ENCODE measurements around the gene MYO10.

Gene MYO10

DNA sequence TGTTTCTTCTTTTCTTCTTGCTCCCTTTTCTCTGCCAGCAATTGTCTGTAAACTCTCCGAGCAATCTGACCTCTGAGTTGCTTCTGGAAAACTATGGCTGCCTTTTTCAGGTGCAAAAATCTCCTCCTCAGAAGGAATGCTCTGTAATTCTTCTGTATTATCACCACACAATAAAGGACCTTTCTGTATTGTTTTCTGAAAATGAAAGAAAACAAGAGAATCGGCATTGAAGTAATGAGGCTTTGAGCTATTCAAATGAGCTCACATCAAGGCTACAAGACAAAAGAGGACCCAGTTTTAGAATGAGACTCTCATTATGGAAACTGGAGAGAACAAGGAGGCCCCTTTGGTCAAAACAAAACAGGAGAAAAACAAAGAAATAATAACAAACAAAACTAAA, 233.1 kb downstream of the MYO10 start:
- Mint-ChIP-seq H3K27me3 (ENCODE audit: low read depth) (no peaks in the 10 kb centered on the region), H3K4me1 (ENCODE audit: low read depth) (no peaks in the 10 kb centered on the region), H3K9me3 (no peaks in the 10 kb centered on the region), H3K4me3 (no peak overlapping the region), H3K36me3 (ENCODE audit: low read depth) (no peaks in the 10 kb centered on the region), H3K27ac (no peak overlapping the region)

DNA sequence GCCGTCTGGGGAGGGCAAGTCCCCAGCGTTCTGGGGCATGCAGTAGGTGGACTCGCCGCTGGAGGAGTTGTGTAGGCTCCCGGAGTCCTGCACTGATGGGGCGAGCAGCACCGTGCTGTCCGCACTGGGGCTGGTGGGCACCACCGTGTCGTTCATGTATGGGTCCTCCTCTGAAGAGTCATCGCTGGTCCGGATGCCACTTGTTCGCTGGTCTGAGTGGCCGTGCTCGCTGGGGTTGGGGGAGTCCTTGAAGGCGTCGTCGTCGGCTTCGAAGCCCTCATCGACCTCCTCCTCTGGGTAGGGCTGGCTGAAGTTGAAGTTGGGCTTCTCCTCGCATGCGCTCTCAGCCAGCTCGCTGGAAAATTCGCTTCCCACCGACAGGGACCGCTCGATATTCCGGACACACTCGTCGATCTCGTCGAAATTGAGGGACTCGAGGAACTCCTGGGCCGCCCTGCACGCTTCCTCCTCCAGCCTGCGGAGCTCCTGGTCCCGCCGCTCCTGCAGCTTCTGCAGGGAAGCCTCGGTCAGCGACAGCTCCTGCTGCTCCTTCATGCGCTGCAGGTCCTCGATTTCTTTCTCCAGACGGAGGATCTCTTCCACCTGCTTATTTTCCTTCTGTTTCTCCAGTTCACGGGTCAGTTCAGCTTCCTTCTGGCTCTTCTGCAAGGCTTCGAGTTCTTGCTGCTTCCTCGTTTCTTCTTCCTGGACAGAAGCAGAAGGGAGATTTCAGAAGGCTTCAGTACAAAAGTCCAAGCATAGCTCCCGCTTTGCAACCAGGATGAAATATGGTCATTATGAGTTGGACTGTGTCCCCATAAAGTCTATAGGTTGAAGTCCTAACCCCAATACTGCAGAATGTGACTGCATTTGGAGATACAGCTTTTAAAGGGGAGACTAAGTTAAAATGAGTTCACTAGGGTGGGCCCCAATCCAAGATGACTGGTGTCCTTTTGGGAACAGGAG, 234.7 kb downstream of the MYO10 start:
- Mint-ChIP-seq H3K36me3 (ENCODE audit: low read depth) (no peaks in the 10 kb centered on the region), H3K9me3 (no peaks in the 10 kb centered on the region), H3K4me1 (ENCODE audit: low read depth) (no peaks in the 10 kb centered on the region), H3K4me3 (no peak overlapping the region), H3K27ac (no peak overlapping the region), H3K27me3 (ENCODE audit: low read depth) (no peaks in the 10 kb centered on the region)

GRCh38 chr5:16700081-16700480, 236.0 kb downstream of the MYO10 start:
- Mint-ChIP-seq H3K27me3 (ENCODE audit: low read depth) (no peaks in the 10 kb centered on the region), H3K27ac (no peak overlapping the region)

DNA sequence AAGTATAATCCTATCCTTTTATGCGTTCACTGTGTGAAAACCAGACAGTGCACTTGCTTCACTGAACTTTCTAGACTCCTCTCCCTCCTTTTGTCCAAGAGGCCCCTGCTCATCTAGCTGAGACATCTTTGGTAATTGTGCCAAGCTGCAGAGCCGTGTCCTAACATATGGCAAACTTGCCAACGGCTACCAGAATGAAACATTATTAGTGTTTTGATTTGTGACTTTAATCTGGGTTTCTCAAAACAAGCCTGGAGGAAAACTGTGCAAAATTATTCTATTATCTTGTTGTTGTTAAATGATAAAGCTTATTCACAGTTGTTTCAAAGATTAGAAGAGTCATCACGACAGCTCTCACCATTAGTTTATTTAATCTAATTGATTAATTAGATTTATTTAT, 240.3 kb downstream of the MYO10 start:
- Mint-ChIP-seq H3K36me3 (ENCODE audit: low read depth) (no peaks in the 10 kb centered on the region), H3K27ac (no peak overlapping the region), H3K4me3 (no peak overlapping the region), H3K9me3 (no peaks in the 10 kb centered on the region), H3K27me3 (ENCODE audit: low read depth) (no peaks in the 10 kb centered on the region), H3K4me1 (ENCODE audit: low read depth) (no peaks in the 10 kb centered on the region)

More at GRCh38 chr5:16700081-16700480, 236.0 kb downstream of the MYO10 start:
- Mint-ChIP-seq H3K36me3 (ENCODE audit: low read depth) (no peaks in the 10 kb centered on the region), H3K4me1 (ENCODE audit: low read depth) (no peaks in the 10 kb centered on the region), H3K4me3 (no peak overlapping the region), H3K9me3 (no peaks in the 10 kb centered on the region)

- H3K27ac Mint-ChIP-seq: no peak overlapping the region
- H3K36me3 Mint-ChIP-seq (ENCODE audit: low read depth): no peaks in the 10 kb centered on the region
- H3K4me1 Mint-ChIP-seq (ENCODE audit: low read depth): no peaks in the 10 kb centered on the region
- H3K9me3 Mint-ChIP-seq: no peaks in the 10 kb centered on the region
- no peak overlapping the region for H3K4me3 Mint-ChIP-seq
- no peaks in the 10 kb centered on the region for H3K27me3 Mint-ChIP-seq (ENCODE audit: low read depth)
Measured at GRCh38 chr5:16693879-16694278, 242.2 kb downstream of the MYO10 start.

GRCh38 chr5:16691731-16692130, 244.4 kb downstream of the MYO10 start:
- no peaks in the 10 kb centered on the region for H3K36me3 Mint-ChIP-seq (ENCODE audit: low read depth)
- H3K27me3 Mint-ChIP-seq (ENCODE audit: low read depth): no peaks in the 10 kb centered on the region
- H3K9me3 Mint-ChIP-seq: no peaks in the 10 kb centered on the region
- H3K4me1 Mint-ChIP-seq (ENCODE audit: low read depth): no peaks in the 10 kb centered on the region
- no peak overlapping the region for H3K4me3 Mint-ChIP-seq
- no peak overlapping the region for H3K27ac Mint-ChIP-seq

DNA sequence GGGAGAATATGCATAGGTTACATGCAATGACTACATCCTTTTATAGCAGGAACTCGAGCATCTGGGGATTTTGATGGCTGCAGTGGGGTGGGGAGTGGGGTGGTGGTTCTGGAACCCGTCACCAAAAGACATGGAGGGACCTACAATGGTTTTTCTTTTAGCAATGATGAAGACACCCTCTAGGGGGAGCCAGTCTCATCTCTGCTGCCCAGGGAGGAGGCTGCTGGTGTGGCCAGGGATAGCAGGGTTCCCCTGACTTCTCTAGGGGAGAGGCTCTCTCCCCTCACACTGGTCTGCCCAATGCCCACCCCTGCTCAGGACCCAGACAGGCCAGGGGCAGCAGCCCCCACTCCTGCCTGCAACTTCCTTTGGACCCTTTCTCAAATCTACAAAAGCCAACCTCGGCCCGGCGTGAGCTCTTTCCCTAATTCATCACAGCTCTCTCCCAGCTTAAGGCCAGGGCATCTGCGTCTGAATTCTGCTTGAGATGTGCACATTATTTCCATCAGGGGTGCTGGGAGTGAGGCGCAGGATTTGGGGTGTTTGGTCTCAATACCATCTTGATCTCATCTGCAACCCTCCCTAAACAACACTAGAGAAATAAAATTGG, 245.7 kb downstream of the MYO10 start:
- no peaks in the 10 kb centered on the region for H3K27me3 Mint-ChIP-seq (ENCODE audit: low read depth)
- no peaks in the 10 kb centered on the region for H3K9me3 Mint-ChIP-seq
- H3K36me3 Mint-ChIP-seq (ENCODE audit: low read depth): no peaks in the 10 kb centered on the region
- no peak overlapping the region for H3K27ac Mint-ChIP-seq
- H3K4me3 Mint-ChIP-seq: no peak overlapping the region
- no peaks in the 10 kb centered on the region for H3K4me1 Mint-ChIP-seq (ENCODE audit: low read depth)

GRCh38 chr5:16687898-16688297, 248.2 kb downstream of the MYO10 start:
- Mint-ChIP-seq H3K27ac (no peak overlapping the region), H3K27me3 (ENCODE audit: low read depth) (no peaks in the 10 kb centered on the region), H3K4me3 (no peak overlapping the region), H3K4me1 (ENCODE audit: low read depth) (no peaks in the 10 kb centered on the region), H3K9me3 (no peaks in the 10 kb centered on the region), H3K36me3 (ENCODE audit: low read depth) (no peaks in the 10 kb centered on the region)

GRCh38 chr5:16685069-16685468, 251.0 kb downstream of the MYO10 start:
- Mint-ChIP-seq H3K27me3 (ENCODE audit: low read depth) (no peaks in the 10 kb centered on the region), H3K27ac (no peak overlapping the region), H3K9me3 (no peaks in the 10 kb centered on the region), H3K36me3 (ENCODE audit: low read depth) (no peaks in the 10 kb centered on the region), H3K4me1 (ENCODE audit: low read depth) (no peaks in the 10 kb centered on the region), H3K4me3 (no peak overlapping the region)

- H3K4me1 Mint-ChIP-seq (ENCODE audit: low read depth): no peaks in the 10 kb centered on the region
- H3K27me3 Mint-ChIP-seq (ENCODE audit: low read depth): no peaks in the 10 kb centered on the region
- H3K36me3 Mint-ChIP-seq (ENCODE audit: low read depth): no peaks in the 10 kb centered on the region
- H3K4me3 Mint-ChIP-seq: no peak overlapping the region
- H3K9me3 Mint-ChIP-seq: no peaks in the 10 kb centered on the region
- no peak overlapping the region for H3K27ac Mint-ChIP-seq
Measured at GRCh38 chr5:16681876-16682275, 254.2 kb downstream of the MYO10 start.

DNA sequence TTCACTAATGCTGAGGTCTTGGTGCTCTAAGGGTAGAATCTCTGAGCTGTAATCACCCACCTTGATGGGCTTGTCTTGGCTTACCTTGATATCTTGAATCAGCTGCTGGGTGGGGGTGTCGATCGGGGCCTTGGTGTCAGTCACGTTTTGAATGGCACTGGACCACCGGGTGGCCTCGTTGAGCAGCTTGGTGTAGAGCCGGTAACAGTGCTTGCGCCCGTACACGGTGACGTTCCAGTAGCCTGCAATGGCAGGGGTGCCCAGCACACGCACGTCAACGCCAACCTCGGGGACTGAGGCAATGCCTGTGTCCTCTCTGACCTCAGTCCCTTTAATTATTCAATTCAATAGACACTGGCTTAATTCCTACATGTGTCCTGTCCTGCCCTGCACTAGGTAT, 256.2 kb downstream of the MYO10 start:
- Mint-ChIP-seq H3K4me1 (ENCODE audit: low read depth) (no peaks in the 10 kb centered on the region), H3K27me3 (ENCODE audit: low read depth) (no peaks in the 10 kb centered on the region), H3K4me3 (no peak overlapping the region), H3K9me3 (no peaks in the 10 kb centered on the region), H3K27ac (no peak overlapping the region), H3K36me3 (ENCODE audit: low read depth) (no peaks in the 10 kb centered on the region)

DNA sequence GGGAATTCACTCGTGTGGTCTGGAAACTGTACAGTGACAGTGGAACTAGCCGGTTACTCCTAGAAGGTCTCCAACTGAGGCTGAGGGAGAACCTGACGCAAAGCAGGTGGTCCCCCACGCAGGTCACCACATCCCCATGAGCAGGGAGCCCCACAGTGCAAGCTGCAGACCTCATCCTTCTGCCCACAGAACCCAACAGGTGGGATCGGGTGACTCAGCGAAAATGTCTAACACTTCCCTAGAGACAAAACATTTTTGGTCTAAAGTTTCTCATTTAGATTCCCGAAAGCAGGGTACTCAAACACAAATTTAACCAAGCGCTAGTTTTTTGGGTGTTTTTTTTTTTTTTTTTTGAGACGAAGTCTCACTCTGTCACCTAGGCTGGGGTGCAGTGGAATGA, 256.9 kb downstream of the MYO10 start:
- Mint-ChIP-seq H3K9me3 (no peaks in the 10 kb centered on the region), H3K4me1 (ENCODE audit: low read depth) (no peaks in the 10 kb centered on the region), H3K4me3 (no peak overlapping the region), H3K36me3 (ENCODE audit: low read depth) (no peaks in the 10 kb centered on the region), H3K27ac (no peak overlapping the region), H3K27me3 (ENCODE audit: low read depth) (no peaks in the 10 kb centered on the region)

DNA sequence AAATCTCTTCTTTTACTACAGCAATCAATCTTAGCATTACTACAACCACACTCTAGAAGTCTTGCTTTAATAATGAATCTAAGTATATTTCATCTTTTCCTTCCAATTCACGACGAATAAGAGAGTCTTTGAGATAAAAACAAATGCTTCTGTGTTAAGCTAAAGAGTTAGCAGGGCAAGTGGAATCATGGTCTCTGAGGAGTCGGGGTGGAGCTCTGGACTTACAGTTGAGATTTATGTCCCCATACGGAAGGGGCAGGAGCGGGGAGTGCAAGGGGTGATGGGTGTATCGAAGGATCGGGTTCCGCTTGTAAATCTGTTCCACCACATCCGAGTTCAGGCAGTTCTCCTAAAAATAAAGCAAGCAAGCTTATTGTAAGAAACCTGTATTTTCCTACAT, 260.3 kb downstream of the MYO10 start:
- Mint-ChIP-seq H3K27ac (no peak overlapping the region), H3K36me3 (ENCODE audit: low read depth) (no peaks in the 10 kb centered on the region), H3K4me1 (ENCODE audit: low read depth) (peaks cover 5% of the 10 kb centered on the region), H3K9me3 (no peaks in the 10 kb centered on the region), H3K27me3 (ENCODE audit: low read depth) (no peaks in the 10 kb centered on the region), H3K4me3 (no peak overlapping the region)

DNA sequence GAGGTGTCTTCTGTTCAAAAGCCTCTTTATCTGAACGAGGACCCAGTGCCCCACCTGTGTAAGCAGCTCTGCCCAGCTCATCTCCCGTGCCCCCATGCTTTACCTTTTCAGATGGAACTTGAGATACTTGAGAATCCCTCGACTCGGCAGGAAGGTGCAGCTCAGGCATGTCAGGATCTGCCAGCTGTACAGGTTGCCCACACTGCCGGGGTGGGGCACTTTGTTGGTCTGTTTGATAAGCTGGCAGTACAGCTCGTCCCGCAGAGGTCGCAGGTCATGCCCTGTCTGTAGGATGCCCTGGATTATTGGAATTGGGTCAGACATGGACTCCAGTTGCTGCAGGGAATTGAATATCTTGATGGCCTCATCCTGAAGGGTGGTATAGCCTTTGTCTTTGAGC, 261.3 kb downstream of the MYO10 start:
- Mint-ChIP-seq H3K27me3 (ENCODE audit: low read depth) (no peaks in the 10 kb centered on the region), H3K4me3 (no peak overlapping the region), H3K27ac (no peak overlapping the region), H3K36me3 (ENCODE audit: low read depth) (no peaks in the 10 kb centered on the region), H3K4me1 (ENCODE audit: low read depth) (peaks cover 5% of the 10 kb centered on the region), H3K9me3 (no peaks in the 10 kb centered on the region)

Measured in T-helper 1 cell treated with Interleukin-12 subunit alpha and Interleukin-12 subunit beta and Interleukin-4 antibody, amounts not matched to agents 30 μg/mL and 1 μg/mL, for 36 hours (primary cell).